Activated T-helper 2 cell treated with anti-CD3 and anti-CD28 coated beads, Interferon-gamma antibody, Interleukin-2, Interleukin-4, amounts not matched to agents 10 μg/mL and 5 μg/mL and 100 μg/mL, durations not matched to agents 14 hours and 24 hours and 36 hours (primary cell): ENCODE data around the gene GTPBP2. TPM values are rescaled to one million over a fixed set of nuclear protein-coding genes. Genes with fewer than 3 reads are reported as not detected.
A peak's percentile ranks its signal among the peaks of the same experiment; 100 is the strongest.
"Not testable (repeated sequence)": the region's sequence is repeated elsewhere in the genome, so short reads cannot be mapped to it uniquely, and the experiment has no call there.

Source experiments
- DNase-seq: peaks from one replicate; pipeline ENCODE4 v3.0.0; 2021; ENCODE audit warnings: low spot score
- H3K27ac Mint-ChIP-seq: one replicate; pipeline ENCODE4 v1.8.0; 2021; ENCODE audit warnings: mixed read lengths
- H3K27me3 Mint-ChIP-seq: one replicate; pipeline ENCODE4 v1.8.0; 2021; ENCODE audit warnings: low read depth, mixed read lengths
- H3K36me3 Mint-ChIP-seq: one replicate; pipeline ENCODE4 v1.8.0; 2021; ENCODE audit warnings: low read depth, mixed read lengths
- H3K4me1 Mint-ChIP-seq: one replicate; pipeline ENCODE4 v1.8.0; 2021; ENCODE audit warnings: low read depth, mixed read lengths
- H3K4me3 Mint-ChIP-seq: one replicate; pipeline ENCODE4 v1.8.0; 2021; ENCODE audit warnings: low read depth, mild to moderate bottlenecking, moderate library complexity, mixed read lengths
- H3K9me3 Mint-ChIP-seq: one replicate; pipeline ENCODE4 v1.8.0; 2021; ENCODE audit warnings: mixed read lengths
- intact Hi-C: fragments of 100-400 bp; cut with micrococcal nuclease; formaldehyde crosslinking; loops from one replicate; pipeline ENCODE4 v1.15.1; 2023
- total RNA-seq: library from RNA; stranded (reverse); gene quantifications from 2 replicates; pipeline ENCODE4 v1.2.3, GENCODE V29; 2022

The GTPBP2 gene
- total RNA-seq, 1 donor from 2014 or later, result 71.7 TPM

- H3K9me3 Mint-ChIP-seq, result no peaks in the 10 kb centered on the region
- intact Hi-C loops, result loop anchor here (2.0 kb wide), 1 partner anchor 17 kb away; the partner anchor contains the start of gene GTPBP2
- H3K27ac Mint-ChIP-seq, result no peak overlapping the region
- no peak for DNase-seq
- peaks cover 14% of the 10 kb centered on the region for H3K36me3 Mint-ChIP-seq
- H3K4me3 Mint-ChIP-seq, result peak overlapping the region; percentile 83
- H3K27me3 Mint-ChIP-seq, result no peaks in the 10 kb centered on the region
- peaks cover 13% of the 10 kb centered on the region for H3K4me1 Mint-ChIP-seq
Observed at GRCh38 chr6:43645613-43645964, 16.5 kb upstream of the GTPBP2 start.

- intact Hi-C loops, result loop anchor here (2.0 kb wide), 1 partner anchor 16 kb away; the partner anchor contains the start of gene GTPBP2
- DNase-seq, result peak; percentile 64
- Mint-ChIP-seq H3K27ac (no peak within 1 kb of the TSS), H3K4me3 (peak within 1 kb of the TSS; percentile 83), H3K27me3 (no peaks in the 10 kb centered on the region), H3K9me3 (no peaks in the 10 kb centered on the region), H3K4me1 (peaks cover 18% of the 10 kb centered on the region), H3K36me3 (peaks cover 20% of the 10 kb centered on the region)
Observed at GRCh38 chr6:43644940-43645612, 16.0 kb upstream of the GTPBP2 start, which contains the start of gene RSPH9. Gene RSPH9 (plus strand): TSS chr6:43645036. CDS start chr6:43645099, 63 bp downstream.

GRCh38 chr6:43639984-43640800, 11.1 kb upstream of the GTPBP2 start:
- DNase-seq, result no peak
- Mint-ChIP-seq H3K27ac (no peak overlapping the region), H3K4me3 (no peak overlapping the region), H3K36me3 (peaks cover 50% of the 10 kb centered on the region), H3K4me1 (peaks cover 36% of the 10 kb centered on the region), H3K27me3 (no peaks in the 10 kb centered on the region), H3K9me3 (no peaks in the 10 kb centered on the region)
- intact Hi-C loops, result loop anchor here (5.0 kb wide), 1 partner anchor 617 kb away; the partner anchor contains the start of gene SLC35B2

GRCh38 chr6:43636308-43636659, 7.2 kb upstream of the GTPBP2 start:
- H3K36me3 Mint-ChIP-seq, result peaks cover 37% of the 10 kb centered on the region
- peaks cover 37% of the 10 kb centered on the region for H3K4me1 Mint-ChIP-seq
- H3K27ac Mint-ChIP-seq, result peak overlapping the region; percentile 83
- intact Hi-C loops, result loop anchor here (5.0 kb wide), 1 partner anchor 621 kb away; the partner anchor contains the start of gene SLC35B2
- H3K9me3 Mint-ChIP-seq, result no peaks in the 10 kb centered on the region
- H3K4me3 Mint-ChIP-seq, result peak overlapping the region; percentile 92
- no peaks in the 10 kb centered on the region for H3K27me3 Mint-ChIP-seq
- DNase-seq, result no peak

- peak within 1 kb of the TSS; percentile 92 for H3K4me3 Mint-ChIP-seq
- peaks cover 40% of the 10 kb centered on the region for H3K4me1 Mint-ChIP-seq
- DNase-seq, result peak; percentile 86
- no peaks in the 10 kb centered on the region for H3K27me3 Mint-ChIP-seq
- H3K36me3 Mint-ChIP-seq, result peaks cover 36% of the 10 kb centered on the region
- intact Hi-C loops, result loop anchor here (5.0 kb wide), 1 partner anchor 622 kb away; the partner anchor contains the start of gene SLC35B2
- H3K27ac Mint-ChIP-seq, result peak within 1 kb of the TSS; percentile 83
- H3K9me3 Mint-ChIP-seq, result no peaks in the 10 kb centered on the region
Observed at GRCh38 chr6:43635387-43636307, 6.6 kb upstream of the GTPBP2 start, which contains the start of gene MAD2L1BP. Gene MAD2L1BP (plus strand): TSS chr6:43635840. CDS start chr6:43635876, 36 bp downstream.

GRCh38 chr6:43634702-43635303, 5.7 kb upstream of the GTPBP2 start:
- Mint-ChIP-seq H3K36me3 (peaks cover 27% of the 10 kb centered on the region), H3K4me1 (peaks cover 39% of the 10 kb centered on the region), H3K27me3 (no peaks in the 10 kb centered on the region), H3K9me3 (no peaks in the 10 kb centered on the region), H3K4me3 (peak overlapping the region; percentile 92), H3K27ac (no peak overlapping the region)
- DNase-seq, result no peak
- intact Hi-C loops, result loop anchor here (5.0 kb wide), 1 partner anchor 622 kb away; the partner anchor contains the start of gene SLC35B2

- H3K4me3 Mint-ChIP-seq, H3K27ac Mint-ChIP-seq, H3K9me3 Mint-ChIP-seq, DNase-seq, intact Hi-C loops, H3K27me3 Mint-ChIP-seq: not testable (repeated sequence)
- H3K4me1 Mint-ChIP-seq, result peaks cover 33% of the 10 kb centered on the region
- H3K36me3 Mint-ChIP-seq, result peaks cover 16% of the 10 kb centered on the region
Observed at GRCh38 chr6:43633002-43633401, 3.9 kb upstream of the GTPBP2 start.

- Mint-ChIP-seq H3K27me3 (no peaks in the 10 kb centered on the region), H3K4me1 (peaks cover 45% of the 10 kb centered on the region), H3K4me3 (peak overlapping the region; percentile 70), H3K27ac (peak overlapping the region; percentile 84), H3K36me3 (peaks cover 25% of the 10 kb centered on the region), H3K9me3 (no peaks in the 10 kb centered on the region)
- no peak for DNase-seq
- intact Hi-C loops, result no loop called here
Observed at GRCh38 chr6:43630980-43631619, 2.0 kb upstream of the GTPBP2 start.

- H3K36me3 Mint-ChIP-seq, result peaks cover 33% of the 10 kb centered on the region
- peak overlapping the region; percentile 98 for H3K27ac Mint-ChIP-seq
- H3K4me3 Mint-ChIP-seq, result peak overlapping the region; percentile 100
- peak; percentile 90 for DNase-seq
- peaks cover 37% of the 10 kb centered on the region for H3K4me1 Mint-ChIP-seq
- H3K9me3 Mint-ChIP-seq, result no peaks in the 10 kb centered on the region
- intact Hi-C loops, result loop anchor here (1.0 to 5.0 kb wide), 6 partner anchors 15 to 699 kb away; partner anchors contain the start of genes MRPL14, POLH, POLR1C and RSPH9
- no peaks in the 10 kb centered on the region for H3K27me3 Mint-ChIP-seq
Observed at GRCh38 chr6:43629505-43630300, 639 bp upstream of the GTPBP2 start.

- peak overlapping the region; percentile 91 for H3K27ac Mint-ChIP-seq
- H3K4me1 Mint-ChIP-seq, result peaks cover 33% of the 10 kb centered on the region
- intact Hi-C loops, result loop anchor here (1.0 to 5.0 kb wide), 6 partner anchors 16 to 698 kb away; partner anchors contain the start of genes MRPL14, POLH, POLR1C and RSPH9
- no peaks in the 10 kb centered on the region for H3K9me3 Mint-ChIP-seq
- DNase-seq, result peak; percentile 45
- peaks cover 42% of the 10 kb centered on the region for H3K36me3 Mint-ChIP-seq
- no peaks in the 10 kb centered on the region for H3K27me3 Mint-ChIP-seq
- peak overlapping the region; percentile 100 for H3K4me3 Mint-ChIP-seq
Observed at GRCh38 chr6:43628393-43629103, 516 bp downstream of the GTPBP2 start.
